Measurements from ENCODE around the gene C12orf75. TPM values are rescaled to one million over a fixed set of nuclear protein-coding genes. Genes with fewer than 3 reads are reported as not detected.
"Not testable (repeated sequence)": the region's sequence is repeated elsewhere in the genome, so short reads cannot be mapped to it uniquely, and the experiment has no call there.

Gene C12orf75
- total and polyA plus RNA-seq, 12 donors = 6.0 to 94.2 (median 10.3) TPM

GRCh38 chr12:105329926-105330282 lies 587 bp upstream of the C12orf75 start:
- 1 to 4% (median 3%) methylated on average over 8 to 9 of the region's 9 CpGs for WGBS, 4 donors
- no peak for DNase-seq
- intact Hi-C loops (cut with DNase I) = no loop called here

GRCh38 chr12:105330931-105331804 lies 677 bp downstream of the C12orf75 start:
- peak in 3 of 7 donors; percentile 10 to 40 (median 23) for DNase-seq
- TF ChIP-seq POLR2A (IDR thresholded peaks at IDR 0.05) (no peak), CTCF (IDR thresholded peaks at IDR 0.05) (peak in 1 of 6 experiments; percentile 18)
- WGBS, 4 donors = 2 to 11% (median 6%) methylated on average over 7 to 46 of the region's 46 CpGs
- Histone ChIP-seq H3K36me3 (replicated peaks in 1 of 2) (no peaks in the 10 kb centered on the region), H3K27ac (no peak overlapping the region), H3K27me3 (no peaks in the 10 kb centered on the region), H3K4me1 (replicated peaks in 1 of 2) (peaks cover 7 to 13% of the 10 kb centered on the region in 2 donors), H3K4me3 (peak overlapping the region in 2 of 4 donors; percentile 54 to 90), H3K9me3 (replicated peaks in 1 of 3) (no peaks in the 10 kb centered on the region)
- intact Hi-C loops (cut with DNase I) = no loop called here

More at GRCh38 chr12:105329926-105330282, 587 bp upstream of the C12orf75 start:
- H3K4me3 ChIP-seq = peak overlapping the region in 1 of 4 donors; percentile 90
- no peaks in the 10 kb centered on the region for H3K36me3 ChIP-seq (replicated peaks in 1 of 2)
- H3K27me3 ChIP-seq = no peaks in the 10 kb centered on the region
- TF ChIP-seq CTCF (IDR thresholded peaks at IDR 0.05) (no peak), POLR2A (IDR thresholded peaks at IDR 0.05) (no peak)
- H3K4me1 ChIP-seq (replicated peaks in 1 of 2) = peaks cover 7 to 13% of the 10 kb centered on the region in 2 donors
- no peak overlapping the region for H3K27ac ChIP-seq
- H3K9me3 ChIP-seq (replicated peaks in 1 of 3) = no peaks in the 10 kb centered on the region

- Histone ChIP-seq H3K27me3 (no peaks in the 10 kb centered on the region), H3K27ac (no peak overlapping the region), H3K4me3 (peak overlapping the region in 1 of 4 donors; percentile 90), H3K9me3 (replicated peaks in 1 of 3) (no peaks in the 10 kb centered on the region), H3K4me1 (replicated peaks in 1 of 2) (peaks cover 7 to 13% of the 10 kb centered on the region in 2 donors), H3K36me3 (replicated peaks in 1 of 2) (no peaks in the 10 kb centered on the region)
- DNase-seq = no peak
- intact Hi-C loops (cut with DNase I) = no loop called here
- WGBS, 4 donors = 50 to 58% (median 54%) methylated on average over 8 of the region's 8 CpGs
- no peak for TF ChIP-seq POLR2A (IDR thresholded peaks at IDR 0.05)
- no peak for TF ChIP-seq CTCF (IDR thresholded peaks at IDR 0.05)
Measured at GRCh38 chr12:105331805-105332251, 1.3 kb downstream of the C12orf75 start.

GRCh38 chr12:105332286-105332685 lies 1.8 kb downstream of the C12orf75 start:
- intact Hi-C loops (cut with DNase I); H3K9me3 ChIP-seq (replicated peaks in 1 of 3); H3K4me3 ChIP-seq; H3K27me3 ChIP-seq; DNase-seq; H3K36me3 ChIP-seq (replicated peaks in 1 of 2); H3K27ac ChIP-seq: not testable (repeated sequence)
- WGBS, 4 donors = 96 to 97% (median 96%) methylated on average over 6 of the region's 6 CpGs
- H3K4me1 ChIP-seq (replicated peaks in 1 of 2) = peaks cover 7 to 13% of the 10 kb centered on the region in 2 donors

Data from adrenal gland (tissue), 12 donors.